AG10803 (cell line): ENCODE results near the gene THRB.

Experiments used
- DNase-seq: peaks from one replicate; pipeline ENCODE4 v3.0.0; 2010; ENCODE audit warnings: low read depth
- H3K4me3 ChIP-seq: 2 replicates; pipeline ENCODE4 v1.5.1; 2011; ENCODE audit warnings: mild to moderate bottlenecking, low read length, control low read depth
- CTCF ChIP-seq: conservative IDR thresholded peaks from 2 replicates; pipeline ENCODE4 v1.5.1; 2011; ENCODE audit warnings: mild to moderate bottlenecking, low read length, control low read depth, inconsistent platforms

The THRB gene

GRCh38 chr3:24245056-24245455, 249.6 kb downstream of the THRB start:
- no peak overlapping the region for H3K4me3 ChIP-seq
- DNase-seq = no peak
- no peak for TF ChIP-seq CTCF

GRCh38 chr3:24244491-24244890, 250.2 kb downstream of the THRB start:
- no peak for TF ChIP-seq CTCF

GRCh38 chr3:24242012-24242698, 252.5 kb downstream of the THRB start:
- DNase-seq = peak; percentile 97
- H3K4me3 ChIP-seq = no peak overlapping the region
- no peak for TF ChIP-seq CTCF

More at GRCh38 chr3:24244491-24244890, 250.2 kb downstream of the THRB start:
- DNase-seq = no peak
- H3K4me3 ChIP-seq = no peak overlapping the region

GRCh38 chr3:24240306-24240705, 254.3 kb downstream of the THRB start:
- no peak overlapping the region for H3K4me3 ChIP-seq
- DNase-seq = no peak
- TF ChIP-seq CTCF = no peak

- H3K4me3 ChIP-seq = 0 out of 2 replicates have a peak overlapping the region, but pooled peaks have one; percentile 5
- peak; percentile 79 for TF ChIP-seq CTCF
- DNase-seq = peak; percentile 99
These were observed 256.5 kb downstream of the THRB start for GRCh38 chr3:24237971-24238706.

GRCh38 chr3:24235121-24235520, 259.5 kb downstream of the THRB start:
- DNase-seq = no peak
- TF ChIP-seq CTCF = no peak

GRCh38 chr3:24232784-24233183, 261.9 kb downstream of the THRB start:
- DNase-seq = no peak
- no peak for TF ChIP-seq CTCF

More at GRCh38 chr3:24235121-24235520, 259.5 kb downstream of the THRB start:
- H3K4me3 ChIP-seq = no peak overlapping the region

More at GRCh38 chr3:24232784-24233183, 261.9 kb downstream of the THRB start:
- H3K4me3 ChIP-seq = no peak overlapping the region
